Measurements from ENCODE around the gene DRD4.

- TF ChIP-seq YY1 (IDR thresholded peaks at IDR 0.05; ENCODE audit: low read depth, low read length) (no peak), TAF1 (IDR thresholded peaks at IDR 0.05; ENCODE audit: low read depth, low read length) (no peak), CTCF (IDR thresholded peaks at IDR 0.05; ENCODE audit: control extremely low read depth in 1 of 3, insufficient read depth in 1 of 3, low read depth in 1 of 3, low read length in 3 of 3) (no peak), RFX5 (IDR thresholded peaks at IDR 0.05; ENCODE audit: borderline replicate concordance, low read depth, low read length) (no peak), MAX (IDR thresholded peaks at IDR 0.05) (no peak), EZH2 (IDR thresholded peaks at IDR 0.05; ENCODE audit: low read depth, low read length, severe bottlenecking) (no peak), NRF1 (IDR thresholded peaks at IDR 0.05; ENCODE audit: low read depth, low read length) (no peak), EP300 (IDR thresholded peaks at IDR 0.05; ENCODE audit: borderline replicate concordance in 1 of 2, low read depth in 2 of 2, low read length in 2 of 2) (no peak), POLR2A (IDR thresholded peaks at IDR 0.05; ENCODE audit: control extremely low read depth in 1 of 2, low read depth in 2 of 2, low read length in 2 of 2) (no peak), MAFK (IDR thresholded peaks at IDR 0.05; ENCODE audit: low read depth, low read length) (no peak), CREB1 (IDR thresholded peaks at IDR 0.05) (no peak), POU5F1 (IDR thresholded peaks at IDR 0.05; ENCODE audit: low read depth, low read length) (no peak)
Measured at GRCh38 chr11:623999-624704, 12.9 kb upstream of the DRD4 start.

All from H1 (cell line).